Measurements from ENCODE around the gene TAF6L.
"Not testable (repeated sequence)": the region's sequence is repeated elsewhere in the genome, so short reads cannot be mapped to it uniquely, and the experiment has no call there.

The TAF6L gene

GRCh38 chr11:62805076-62805892 is 34.1 kb downstream of the TAF6L start, which contains the start of gene NXF1:
Gene NXF1, minus strand, starts transcription at chr11:62805440. Its CDS starts 84 bp downstream, at chr11:62805356.
- DNase-seq (ENCODE audit: low spot score) = peak; percentile 98

- DNase-seq (ENCODE audit: low spot score) = peak; percentile 42
Observed at GRCh38 chr11:62805961-62806441, 34.8 kb downstream of the TAF6L start.

GRCh38 chr11:62806611-62807121 is 35.5 kb downstream of the TAF6L start:
- no peak for DNase-seq (ENCODE audit: low spot score)

- no peak for DNase-seq (ENCODE audit: low spot score)
Observed at GRCh38 chr11:62810748-62811147, 39.6 kb downstream of the TAF6L start.

- DNase-seq (ENCODE audit: low spot score) = no peak
Observed at GRCh38 chr11:62811659-62812058, 40.5 kb downstream of the TAF6L start.

GRCh38 chr11:62816557-62816956 is 45.4 kb downstream of the TAF6L start:
- no peak for DNase-seq (ENCODE audit: low spot score)

GRCh38 chr11:62817129-62817528 is 45.9 kb downstream of the TAF6L start:
- no peak for DNase-seq (ENCODE audit: low spot score)

GRCh38 chr11:62823677-62824076 is 52.5 kb downstream of the TAF6L start:
- DNase-seq (ENCODE audit: low spot score) = no peak

GRCh38 chr11:62828130-62828529 is 56.9 kb downstream of the TAF6L start:
- DNase-seq (ENCODE audit: low spot score) = not testable (repeated sequence)

- peak; percentile 51 for DNase-seq (ENCODE audit: low spot score)
Observed at GRCh38 chr11:62830904-62831519, 59.8 kb downstream of the TAF6L start.

- peak; percentile 98 for DNase-seq (ENCODE audit: low spot score)
Observed at GRCh38 chr11:62831520-62832335, 60.5 kb downstream of the TAF6L start, which contains the start of gene STX5. Gene STX5, minus strand, starts transcription at chr11:62832051. Its CDS starts 808 bp downstream, at chr11:62831243.

GRCh38 chr11:62832336-62833234 is 61.4 kb downstream of the TAF6L start, which contains the start of gene TEX54:
Gene TEX54, minus strand, starts transcription at chr11:62832841.
- no peak for DNase-seq (ENCODE audit: low spot score)

- DNase-seq (ENCODE audit: low spot score) = no peak
Observed at GRCh38 chr11:62835336-62835735, 64.1 kb downstream of the TAF6L start.
